Neural cell (in vitro differentiated cells): ENCODE data around the gene PFDN6.

Source experiments
- CTCF ChIP-seq: fragments of 450-650 bp; IDR thresholded peaks from 2 replicates; pipeline ENCODE4 v1.5.1; 2014; ENCODE audit warnings: antibody characterized with exemption, mild to moderate bottlenecking, moderate library complexity; ENCODE audit not compliant: poor library complexity, severe bottlenecking
- EP300 ChIP-seq: fragments of 450-650 bp; conservative IDR thresholded peaks from 2 replicates; pipeline ENCODE4 v1.6.1; 2014; ENCODE audit warnings: antibody characterized with exemption, mild to moderate bottlenecking, moderate library complexity; ENCODE audit not compliant: poor library complexity, severe bottlenecking
- EZH2 ChIP-seq: fragments of 200-600, 300-800 bp; shearing (Covaris generic), sonication (generic); IDR thresholded peaks from 2 replicates; pipeline ENCODE4 v1.6.1; 2014; ENCODE audit warnings: antibody characterized with exemption, low read length, borderline replicate concordance, mild to moderate bottlenecking; ENCODE audit not compliant: insufficient read depth, poor library complexity, severe bottlenecking
- MXI1 ChIP-seq: fragments of 450-650 bp; conservative IDR thresholded peaks from 2 replicates; pipeline ENCODE4 v1.6.1; 2014; ENCODE audit warnings: antibody characterized with exemption, mild to moderate bottlenecking; ENCODE audit not compliant: poor library complexity, severe bottlenecking
- POLR2AphosphoS5 ChIP-seq: IDR thresholded peaks from 2 replicates; pipeline ENCODE4 v1.6.1; 2012
- RAD21 ChIP-seq: fragments of 450-650 bp; conservative IDR thresholded peaks from 2 replicates; pipeline ENCODE4 v1.6.1; 2014; ENCODE audit warnings: antibody characterized with exemption, mild to moderate bottlenecking, moderate library complexity
- REST ChIP-seq: IDR thresholded peaks from 2 replicates; pipeline ENCODE4 v1.6.1; 2012; ENCODE audit warnings: borderline replicate concordance
- SMC3 ChIP-seq: fragments of 450-650 bp; conservative IDR thresholded peaks from 2 replicates; pipeline ENCODE4 v1.6.1; 2014; ENCODE audit warnings: antibody characterized with exemption, mild to moderate bottlenecking, moderate library complexity; ENCODE audit not compliant: poor library complexity
- TAF1 ChIP-seq: IDR thresholded peaks from 2 replicates; pipeline ENCODE4 v1.6.1; 2012; ENCODE audit warnings: low read depth

GRCh38 chr6:33249732-33250630, 39.4 kb upstream of the PFDN6 start:
- TF ChIP-seq REST = no peak
- no peak for TF ChIP-seq CTCF
- TF ChIP-seq RAD21 = no peak
- TF ChIP-seq EP300 = no peak
- TF ChIP-seq POLR2AphosphoS5 = no peak
- TF ChIP-seq EZH2 = no peak
- no peak for TF ChIP-seq SMC3
- TF ChIP-seq MXI1 = no peak
- TF ChIP-seq TAF1 = peak; percentile 10
